Uterus (tissue), 2 donors: Measurements from ENCODE around the gene GSG1L2.

Experiments
- POLR2A ChIP-seq, 2 donors: fragments of 450-650 bp; IDR thresholded peaks; one replicate each; pipeline ENCODE4 v1.6.1; 2016; ENCODE audit warnings: antibody characterized with exemption in 2 of 2, mild to moderate bottlenecking in 1 of 2, moderate library complexity in 1 of 2
- TF ChIP-seq, protein P1 (sequence below), 4 experiments: fragments of 200-600 bp in 2 of 4; fragments of 450-650 bp in 2 of 4; sonication (generic) in 2 of 4; IDR thresholded peaks; one replicate each; pipeline ENCODE4 v1.5.1; 2016 to 2019; ENCODE audit warnings: antibody characterized with exemption in 4 of 4, mild to moderate bottlenecking in 2 of 4, moderate library complexity in 1 of 4

DNA sequence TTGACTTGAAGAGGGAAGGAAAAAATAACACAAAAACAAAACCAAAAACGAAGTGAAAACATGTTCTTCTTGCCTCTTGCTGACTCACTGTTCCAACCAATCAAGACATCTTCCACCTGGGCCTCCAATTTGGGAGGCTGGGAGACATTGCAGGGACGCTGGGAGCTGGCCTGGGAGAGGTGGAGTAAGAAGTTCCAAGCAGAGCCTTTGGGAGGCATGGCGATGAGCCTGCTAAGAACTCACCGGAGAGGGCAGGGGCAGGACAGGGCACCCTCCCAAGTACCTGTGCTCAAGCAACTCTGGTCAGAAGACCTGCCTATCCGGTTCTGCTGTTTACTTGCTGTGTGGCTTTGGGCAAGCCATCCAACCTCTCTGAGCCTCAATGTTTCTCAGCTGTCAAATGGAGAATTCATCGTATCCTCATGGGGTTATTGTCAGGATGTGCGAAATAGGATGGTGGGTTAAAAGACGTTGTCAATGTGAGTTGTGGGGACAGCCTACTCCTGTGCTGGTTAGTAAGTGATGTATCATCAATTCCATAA lies 3.0 kb upstream of the GSG1L2 start:
- TF ChIP-seq, protein P1, sequence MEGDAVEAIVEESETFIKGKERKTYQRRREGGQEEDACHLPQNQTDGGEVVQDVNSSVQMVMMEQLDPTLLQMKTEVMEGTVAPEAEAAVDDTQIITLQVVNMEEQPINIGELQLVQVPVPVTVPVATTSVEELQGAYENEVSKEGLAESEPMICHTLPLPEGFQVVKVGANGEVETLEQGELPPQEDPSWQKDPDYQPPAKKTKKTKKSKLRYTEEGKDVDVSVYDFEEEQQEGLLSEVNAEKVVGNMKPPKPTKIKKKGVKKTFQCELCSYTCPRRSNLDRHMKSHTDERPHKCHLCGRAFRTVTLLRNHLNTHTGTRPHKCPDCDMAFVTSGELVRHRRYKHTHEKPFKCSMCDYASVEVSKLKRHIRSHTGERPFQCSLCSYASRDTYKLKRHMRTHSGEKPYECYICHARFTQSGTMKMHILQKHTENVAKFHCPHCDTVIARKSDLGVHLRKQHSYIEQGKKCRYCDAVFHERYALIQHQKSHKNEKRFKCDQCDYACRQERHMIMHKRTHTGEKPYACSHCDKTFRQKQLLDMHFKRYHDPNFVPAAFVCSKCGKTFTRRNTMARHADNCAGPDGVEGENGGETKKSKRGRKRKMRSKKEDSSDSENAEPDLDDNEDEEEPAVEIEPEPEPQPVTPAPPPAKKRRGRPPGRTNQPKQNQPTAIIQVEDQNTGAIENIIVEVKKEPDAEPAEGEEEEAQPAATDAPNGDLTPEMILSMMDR (IDR thresholded peaks at IDR 0.05) = no peak
- no peak for TF ChIP-seq POLR2A (IDR thresholded peaks at IDR 0.05)
